DMS114 treated with DMSO at 0.1 percent for 48 hours (cell line): ENCODE data around the gene COL6A1.

ENCODE experiments used
- DNase-seq: peaks from one replicate; lab custom pipeline; 2025; ENCODE audit not compliant: unreplicated experiment; lab: John Stamatoyannopoulos, UW

Gene COL6A1

GRCh38 chr21:45994086-45994661 is 12.6 kb downstream of the COL6A1 start:
- DNase-seq, result no peak

GRCh38 chr21:45994759-45995685 is 13.5 kb downstream of the COL6A1 start:
- no peak for DNase-seq

GRCh38 chr21:45995686-45996179 is 14.2 kb downstream of the COL6A1 start:
- no peak for DNase-seq

- DNase-seq, result no peak
These were observed 15.0 kb downstream of the COL6A1 start for GRCh38 chr21:45996311-45997204.

GRCh38 chr21:45997205-45997494 is 15.6 kb downstream of the COL6A1 start:
- DNase-seq, result no peak

- DNase-seq, result no peak
These were observed 16.1 kb downstream of the COL6A1 start for GRCh38 chr21:45997495-45998275.

- DNase-seq, result no peak
These were observed 16.7 kb downstream of the COL6A1 start for GRCh38 chr21:45998276-45998701.

GRCh38 chr21:45998871-45999580 is 17.5 kb downstream of the COL6A1 start:
- no peak for DNase-seq

- no peak for DNase-seq
These were observed 18.1 kb downstream of the COL6A1 start for GRCh38 chr21:45999581-46000181.

- DNase-seq, result no peak
These were observed 18.7 kb downstream of the COL6A1 start for GRCh38 chr21:46000182-46000730.

GRCh38 chr21:46000731-46001641 is 19.4 kb downstream of the COL6A1 start:
- DNase-seq, result no peak

GRCh38 chr21:46001821-46002681 is 20.5 kb downstream of the COL6A1 start:
- no peak for DNase-seq

- DNase-seq, result no peak
These were observed 21.4 kb downstream of the COL6A1 start for GRCh38 chr21:46002841-46003574.

GRCh38 chr21:46003575-46004007 is 22.0 kb downstream of the COL6A1 start:
- DNase-seq, result no peak

- DNase-seq, result no peak
These were observed 22.7 kb downstream of the COL6A1 start for GRCh38 chr21:46004168-46004861.

- DNase-seq, result no peak
These were observed 23.5 kb downstream of the COL6A1 start for GRCh38 chr21:46005081-46005480.
